Measurements from ENCODE around the gene C1QTNF9.
"Not testable (repeated sequence)": the region's sequence is repeated elsewhere in the genome, so short reads cannot be mapped to it uniquely, and the experiment has no call there.

Gene C1QTNF9

DNA sequence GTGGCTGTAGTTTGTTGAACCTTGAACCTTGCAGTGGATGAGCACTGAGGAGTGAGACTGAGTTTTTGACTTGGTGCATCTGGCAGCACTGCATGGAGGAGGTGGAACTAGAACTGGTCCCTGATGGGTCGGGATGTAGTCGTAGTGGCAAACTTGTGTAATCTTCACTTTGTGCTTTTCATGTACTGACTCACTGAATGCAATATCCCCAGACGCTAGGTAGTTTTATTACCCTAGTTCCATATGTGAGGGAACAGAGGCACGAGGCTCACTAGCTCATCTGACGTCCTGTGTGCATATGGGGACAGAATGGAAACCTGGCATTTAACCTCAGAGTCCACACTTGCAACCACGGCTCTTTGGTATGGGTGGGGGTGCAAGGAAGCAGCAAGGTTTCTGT lies 10.3 kb downstream of the C1QTNF9 start:
- not testable (repeated sequence) for DNase-seq (ENCODE audit: low read depth in 2 of 2, low spot score in 1 of 2)

DNA sequence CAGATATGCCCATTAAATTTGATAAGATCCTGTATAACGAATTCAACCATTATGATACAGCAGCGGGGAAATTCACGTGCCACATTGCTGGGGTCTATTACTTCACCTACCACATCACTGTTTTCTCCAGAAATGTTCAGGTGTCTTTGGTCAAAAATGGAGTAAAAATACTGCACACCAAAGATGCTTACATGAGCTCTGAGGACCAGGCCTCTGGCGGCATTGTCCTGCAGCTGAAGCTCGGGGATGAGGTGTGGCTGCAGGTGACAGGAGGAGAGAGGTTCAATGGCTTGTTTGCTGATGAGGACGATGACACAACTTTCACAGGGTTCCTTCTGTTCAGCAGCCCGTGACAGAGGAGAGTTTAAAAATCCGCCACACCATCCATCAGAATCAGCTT lies 12.0 kb downstream of the C1QTNF9 start:
- DNase-seq (ENCODE audit: low read depth in 2 of 2, low spot score in 1 of 2): not testable (repeated sequence)

DNA sequence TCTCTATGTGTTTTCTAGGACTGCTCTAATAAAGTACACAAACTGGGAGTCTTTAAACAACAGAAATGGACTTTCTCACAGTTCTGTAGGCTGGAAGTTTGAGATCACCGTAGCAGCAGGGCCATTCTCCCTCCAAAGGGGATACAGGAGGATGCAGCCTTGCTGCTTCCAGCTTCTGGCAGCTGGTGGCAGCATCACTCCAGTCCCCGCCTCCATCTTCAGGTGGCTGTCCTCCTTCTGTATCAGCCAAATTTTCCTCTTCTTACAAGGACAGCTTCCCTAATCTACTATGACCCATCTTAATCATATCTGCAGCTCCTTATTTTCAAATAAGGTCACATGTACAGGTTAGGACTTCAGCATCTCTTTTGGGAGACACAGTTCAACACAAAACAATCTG lies 13.1 kb downstream of the C1QTNF9 start:
- not testable (repeated sequence) for DNase-seq (ENCODE audit: low read depth in 2 of 2, low spot score in 1 of 2)

DNA sequence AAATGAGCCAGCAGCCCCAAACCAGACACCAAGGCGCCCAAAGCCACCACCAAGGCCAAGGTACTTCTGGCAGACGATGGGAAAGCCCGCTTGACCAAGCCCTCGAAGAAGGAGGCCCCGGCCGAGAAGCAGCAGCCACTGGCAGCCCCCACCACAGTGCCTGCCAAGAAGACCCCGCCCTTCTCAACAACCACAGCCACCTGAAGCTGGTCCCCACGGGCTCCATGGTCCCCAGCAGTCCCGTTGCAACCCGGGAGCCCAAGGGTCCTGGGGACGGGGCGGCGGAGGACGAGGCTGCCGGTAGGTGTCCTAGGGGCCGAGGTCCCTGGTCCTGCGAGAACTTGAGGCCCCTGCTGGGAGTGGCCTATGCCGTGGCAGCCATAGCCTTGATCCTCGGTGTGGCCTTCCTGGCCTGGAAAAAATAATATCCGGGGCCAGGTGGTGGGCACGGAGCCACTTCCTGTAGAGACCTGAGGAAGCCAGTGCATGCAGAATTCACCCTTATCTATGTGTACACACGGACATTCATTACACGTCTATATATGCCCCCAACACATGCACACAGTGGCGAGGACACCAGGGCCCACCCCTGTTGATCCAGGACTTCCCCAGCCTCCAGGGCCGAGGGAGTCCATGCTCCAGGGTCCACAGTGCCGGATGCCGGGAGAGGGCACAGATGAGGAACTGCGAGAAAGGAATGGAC lies 13.8 kb downstream of the C1QTNF9 start:
- no peak for DNase-seq (ENCODE audit: low read depth in 2 of 2, low spot score in 1 of 2)

DNA sequence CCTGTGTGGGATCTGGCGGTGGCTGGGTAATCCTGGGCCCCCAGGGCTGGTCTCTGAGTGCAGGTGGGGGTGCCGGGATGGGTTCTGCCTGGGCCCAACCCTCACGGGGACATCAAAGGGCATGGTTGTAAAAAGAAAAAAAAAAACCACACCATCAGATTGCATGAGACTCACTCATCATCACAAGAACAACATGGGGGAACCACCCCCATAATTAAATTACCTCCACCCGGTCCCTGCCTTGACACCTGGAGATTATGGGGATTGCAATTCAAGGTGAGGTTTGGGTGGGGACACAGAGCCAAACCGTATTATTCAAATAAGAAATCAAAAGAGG lies 14.3 kb downstream of the C1QTNF9 start:
- DNase-seq (ENCODE audit: low read depth in 2 of 2, low spot score in 1 of 2): no peak

DNA sequence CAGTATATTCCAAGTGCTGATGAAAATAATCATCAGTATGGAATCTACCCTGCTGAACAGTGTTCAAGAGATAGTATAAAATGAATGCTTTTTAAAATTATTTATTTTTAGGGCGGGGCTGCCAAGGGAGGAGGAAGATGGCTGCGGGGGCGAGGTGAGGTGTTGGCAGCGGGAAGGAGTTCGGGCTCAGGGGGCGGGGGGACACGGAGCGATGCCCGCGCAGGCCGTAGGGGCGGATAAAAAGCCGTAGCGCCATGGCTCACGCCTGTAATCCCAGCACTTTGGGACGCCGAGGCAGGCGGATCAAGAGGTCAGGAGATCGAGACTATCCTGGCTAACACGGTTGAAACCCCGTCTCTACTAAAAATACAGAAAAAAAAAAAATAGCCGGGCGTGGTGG lies 18.2 kb downstream of the C1QTNF9 start:
- DNase-seq (ENCODE audit: low read depth in 2 of 2, low spot score in 1 of 2): not testable (repeated sequence)

DNA sequence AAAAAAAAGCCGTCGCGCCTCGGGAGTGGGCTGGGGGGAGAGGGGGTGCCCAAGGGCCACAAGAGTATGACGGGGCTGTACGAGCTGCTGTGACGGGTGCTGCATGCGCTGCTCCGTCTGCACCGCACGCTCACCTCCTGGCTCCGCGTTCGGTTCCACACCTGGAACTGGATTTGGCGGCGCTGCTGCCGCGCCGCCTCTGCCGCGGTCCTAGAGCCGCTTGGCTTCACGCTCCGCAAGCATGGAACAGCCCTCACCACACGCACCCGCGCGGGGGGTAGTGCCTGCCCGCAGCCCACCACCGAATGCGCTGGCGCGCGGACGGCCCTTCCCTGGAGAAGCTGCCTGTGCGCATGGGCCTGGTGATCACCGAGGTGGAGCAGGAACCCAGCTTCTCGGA lies 18.8 kb downstream of the C1QTNF9 start:
- DNase-seq (ENCODE audit: low read depth in 2 of 2, low spot score in 1 of 2): no peak

DNA sequence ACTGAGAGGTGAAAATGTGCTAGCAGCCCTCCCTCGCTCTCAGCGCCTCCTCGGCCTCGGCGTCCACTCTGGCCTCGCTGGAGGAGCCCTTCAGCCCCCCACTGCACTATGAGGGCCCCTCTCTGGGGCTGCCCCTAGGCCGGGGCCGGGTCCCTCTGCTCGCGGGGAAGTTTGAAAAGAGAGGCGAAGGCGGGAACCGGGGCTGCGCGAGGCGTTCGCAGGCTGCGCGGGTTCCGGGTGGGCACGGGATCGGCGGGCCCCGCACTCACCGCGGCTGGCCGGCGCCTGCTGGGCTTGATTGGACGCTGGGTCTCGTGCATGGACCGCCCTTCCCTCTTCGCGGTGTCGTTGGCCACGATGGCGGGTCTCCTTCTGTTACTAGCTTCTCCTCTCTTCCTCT lies 29.3 kb downstream of the C1QTNF9 start:
- DNase-seq (ENCODE audit: low read depth in 2 of 2, low spot score in 1 of 2): no peak

DNA sequence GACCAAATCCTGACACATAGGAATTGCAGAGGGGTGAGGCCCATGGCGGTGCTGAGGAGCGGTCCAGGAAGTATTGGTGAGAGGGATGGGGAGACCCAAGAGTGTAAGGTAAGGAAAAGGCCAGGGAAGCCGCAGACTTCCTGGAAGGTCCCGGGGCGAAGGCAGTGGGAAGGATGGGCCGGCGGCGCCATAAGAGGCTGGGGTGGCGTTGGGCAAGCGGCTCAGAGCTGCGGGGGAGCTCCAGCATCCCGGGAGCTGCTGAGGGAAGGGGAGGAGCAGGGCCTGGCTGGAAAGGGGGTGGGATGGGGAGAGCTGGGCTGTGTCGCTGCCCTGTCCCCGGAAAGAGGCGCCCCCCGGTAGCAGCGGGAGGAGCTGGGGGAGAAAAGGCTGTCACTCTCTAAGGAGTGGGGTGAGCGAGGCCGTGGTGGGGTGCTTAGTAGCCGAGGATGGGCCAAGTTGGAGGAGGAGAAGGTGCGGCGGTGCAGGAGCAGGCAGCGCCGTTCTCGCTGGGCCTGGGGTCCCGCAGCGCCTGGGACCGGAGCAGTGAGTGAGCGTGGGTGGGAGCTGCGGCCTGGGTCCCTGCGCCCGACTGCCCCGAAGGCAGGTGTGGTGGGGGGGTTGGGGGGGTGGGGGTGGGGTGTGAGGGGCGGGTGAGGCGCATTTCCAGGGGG lies 30.7 kb downstream of the C1QTNF9 start:
- DNase-seq (ENCODE audit: low read depth in 2 of 2, low spot score in 1 of 2): no peak

DNA sequence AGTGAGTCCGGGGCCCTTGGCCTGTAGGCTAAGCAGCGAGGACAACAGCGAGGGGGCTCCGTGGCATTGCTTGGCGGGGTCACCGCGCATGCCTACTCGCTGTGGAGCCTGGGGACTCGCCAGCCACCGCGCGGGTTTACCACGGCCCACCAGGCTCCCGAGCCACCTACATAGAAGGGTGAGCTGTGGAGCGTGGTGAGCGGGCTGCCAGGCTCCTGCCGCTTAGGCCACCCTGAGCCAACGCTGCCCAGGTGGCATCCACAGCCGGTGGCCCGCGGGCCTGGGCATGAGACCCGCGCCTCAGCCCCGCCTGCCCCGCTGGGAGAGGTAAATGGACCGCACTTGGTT lies 31.2 kb downstream of the C1QTNF9 start:
- DNase-seq (ENCODE audit: low read depth in 2 of 2, low spot score in 1 of 2): no peak

DNA sequence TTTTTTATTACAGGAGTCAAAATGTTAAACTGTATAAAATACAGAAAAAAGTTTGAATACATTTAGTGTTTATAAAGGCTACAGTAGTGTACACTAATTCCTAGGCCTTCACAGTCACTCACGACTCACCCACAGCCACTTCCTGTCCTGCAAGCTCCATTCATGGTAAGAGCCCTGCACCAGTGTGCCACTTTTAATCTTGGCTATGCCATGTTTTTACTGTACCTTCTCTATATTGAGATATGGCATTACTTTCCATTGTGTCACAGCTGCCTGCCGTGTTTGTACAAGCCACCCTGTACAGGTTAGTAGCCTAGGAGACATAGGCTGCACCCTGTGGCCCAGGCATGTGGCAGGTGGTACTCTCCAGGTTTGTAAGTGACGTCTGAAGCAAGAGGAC lies 32.1 kb downstream of the C1QTNF9 start:
- DNase-seq (ENCODE audit: low read depth in 2 of 2, low spot score in 1 of 2): no peak

DNA sequence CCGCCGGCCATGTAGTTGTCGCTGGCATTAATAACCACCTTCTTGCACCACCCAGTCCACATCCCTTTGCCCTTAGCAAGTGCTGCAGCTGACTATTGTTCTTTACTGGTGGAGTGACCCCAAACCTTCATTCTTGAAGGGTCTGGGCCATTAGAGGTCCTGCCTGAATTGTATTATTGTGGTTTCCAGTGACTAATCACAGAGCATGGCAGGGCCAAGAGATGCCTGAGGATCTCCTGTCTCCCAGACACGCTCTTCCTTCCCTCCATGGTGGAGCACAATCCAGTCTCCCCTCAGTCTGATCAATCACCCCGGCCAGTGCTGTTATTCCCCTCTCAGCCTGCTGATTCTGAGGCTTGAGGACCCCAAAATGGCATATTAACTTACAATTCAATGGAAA lies 39.0 kb downstream of the C1QTNF9 start:
- DNase-seq (ENCODE audit: low read depth in 2 of 2, low spot score in 1 of 2): no peak

DNA sequence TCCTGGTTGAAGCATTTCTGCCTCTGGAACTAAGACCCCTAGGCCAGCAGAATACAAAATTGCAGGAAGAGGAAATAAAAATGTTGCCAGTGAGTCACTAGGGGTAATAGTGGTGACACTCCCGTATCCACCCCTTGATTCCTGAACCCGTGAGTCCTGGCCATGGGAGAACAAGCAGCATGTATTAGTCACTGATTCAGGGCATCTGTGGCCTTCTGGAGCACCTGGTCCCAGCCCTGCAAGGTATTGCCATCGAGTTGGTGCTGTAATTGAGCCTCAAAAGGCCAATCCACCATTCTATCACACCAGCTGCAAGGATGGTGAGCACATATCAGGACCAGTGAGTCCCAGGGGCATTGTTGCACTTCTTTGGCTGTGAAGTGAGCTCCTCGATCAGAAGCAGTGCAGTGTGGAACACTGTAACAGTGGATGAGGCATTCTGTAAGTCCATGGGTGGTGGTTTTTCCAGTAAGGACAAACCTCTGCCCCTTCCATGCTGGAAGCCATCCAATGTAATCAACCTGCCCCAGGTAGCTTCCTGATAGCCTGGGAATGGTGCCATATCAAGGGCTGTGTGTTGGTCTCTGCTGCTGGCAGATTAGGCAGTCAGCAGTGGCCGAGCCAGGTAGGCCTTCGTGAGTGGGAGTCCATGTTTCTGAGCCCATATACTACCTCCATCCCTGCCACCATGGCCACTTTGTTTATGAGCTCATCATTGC lies 39.6 kb downstream of the C1QTNF9 start:
- no peak for DNase-seq (ENCODE audit: low read depth in 2 of 2, low spot score in 1 of 2)

DNA sequence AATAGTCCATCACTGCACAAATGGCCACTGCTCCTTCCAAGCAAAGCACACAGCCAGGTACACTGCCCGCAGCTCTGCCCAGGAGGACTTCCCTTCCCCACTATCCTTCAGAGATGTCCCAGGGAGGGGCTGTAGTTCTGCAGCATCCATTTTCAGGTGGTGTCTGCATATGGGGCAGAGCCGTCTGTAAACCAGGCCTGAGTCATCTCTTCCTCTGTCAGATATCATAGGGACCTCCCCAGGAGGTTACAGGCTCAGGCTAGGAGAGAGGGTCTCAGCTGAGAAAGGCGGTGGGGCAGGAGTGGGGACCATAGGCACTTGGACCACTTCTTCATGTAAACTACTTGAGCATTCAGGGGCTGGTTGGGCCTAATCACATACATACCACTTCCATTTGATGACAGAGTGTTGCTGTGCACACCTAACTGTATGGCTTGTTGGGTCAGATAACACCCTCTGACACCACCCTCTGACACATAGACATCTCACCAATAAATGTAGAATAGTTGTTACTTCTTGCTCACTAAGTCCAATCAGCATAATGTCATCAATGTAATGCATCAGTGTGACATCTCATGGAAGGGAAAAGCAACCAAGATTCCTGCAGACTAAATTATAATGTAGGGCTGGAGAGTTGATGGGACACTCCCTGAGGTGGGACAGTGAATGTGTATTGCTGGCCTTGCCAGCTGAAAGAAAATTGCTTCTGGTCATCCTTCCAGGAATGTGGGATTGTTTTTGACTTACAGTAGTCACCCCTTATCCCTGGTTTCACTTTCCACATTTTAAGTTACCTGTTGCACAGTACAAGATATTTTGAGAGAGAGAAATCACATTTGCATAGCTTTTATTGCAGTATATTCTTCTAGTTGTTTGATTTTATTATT lies 40.6 kb downstream of the C1QTNF9 start:
- not testable (repeated sequence) for DNase-seq (ENCODE audit: low read depth in 2 of 2, low spot score in 1 of 2)

DNA sequence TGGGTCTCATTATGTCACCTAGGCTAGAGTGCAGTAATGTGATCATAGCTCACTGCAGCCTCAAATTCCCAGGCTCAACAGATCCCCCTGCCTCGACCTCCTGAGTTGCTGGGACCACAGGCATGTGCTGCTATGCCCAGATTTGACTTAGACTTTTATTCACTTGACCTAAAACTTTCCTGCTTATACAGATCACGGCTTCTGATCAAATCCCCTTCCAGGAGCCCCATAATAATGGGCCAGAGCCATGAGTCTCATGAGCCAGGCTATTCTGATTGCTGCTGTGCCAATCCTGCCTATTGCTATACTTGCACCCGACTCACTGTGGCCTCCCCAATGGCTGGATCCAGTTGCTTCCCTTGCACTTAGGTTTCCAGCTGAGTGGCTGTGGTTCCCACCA lies 42.0 kb downstream of the C1QTNF9 start:
- no peak for DNase-seq (ENCODE audit: low read depth in 2 of 2, low spot score in 1 of 2)

DNA sequence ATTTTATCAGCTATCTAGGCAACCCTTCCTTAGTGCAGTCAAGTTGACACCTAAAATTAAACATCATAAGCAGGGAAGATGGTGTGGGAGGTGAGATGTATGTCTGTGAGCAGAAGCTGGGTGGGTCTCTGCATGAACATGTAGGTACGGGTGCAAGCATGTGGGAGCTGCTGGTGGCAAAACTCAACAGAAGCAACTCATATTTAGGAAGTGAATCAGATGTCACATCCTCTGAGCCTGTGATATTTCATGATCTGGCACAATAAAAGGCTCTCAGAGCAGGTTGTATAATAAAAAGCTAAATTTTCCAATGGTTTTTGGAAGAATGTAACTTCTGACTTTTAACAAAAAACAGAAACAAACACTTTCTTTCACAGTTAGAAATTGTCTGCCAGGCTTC lies 44.4 kb downstream of the C1QTNF9 start:
- DNase-seq (ENCODE audit: low read depth in 2 of 2, low spot score in 1 of 2): no peak

DNA sequence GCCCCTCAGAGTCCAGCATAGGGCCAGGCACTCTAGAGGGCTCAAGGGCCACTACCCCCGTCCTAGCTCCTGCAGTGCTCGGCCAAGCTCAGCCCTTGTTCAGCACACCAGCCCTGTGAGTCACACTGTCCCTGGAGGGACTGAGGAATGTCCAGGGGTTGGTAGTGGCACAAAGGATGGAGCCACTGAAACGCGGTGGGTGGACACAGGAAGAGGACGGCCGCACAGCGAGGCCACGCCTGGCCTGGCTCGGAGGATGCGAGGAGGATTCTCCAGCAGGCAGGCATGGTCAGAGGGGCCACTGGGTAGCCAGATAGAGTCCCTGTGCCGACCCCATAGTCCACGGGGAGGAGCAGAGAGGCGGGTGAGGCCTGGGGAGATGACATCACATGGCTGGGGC lies 45.7 kb downstream of the C1QTNF9 start:
- DNase-seq (ENCODE audit: low read depth in 2 of 2, low spot score in 1 of 2): no peak

DNA sequence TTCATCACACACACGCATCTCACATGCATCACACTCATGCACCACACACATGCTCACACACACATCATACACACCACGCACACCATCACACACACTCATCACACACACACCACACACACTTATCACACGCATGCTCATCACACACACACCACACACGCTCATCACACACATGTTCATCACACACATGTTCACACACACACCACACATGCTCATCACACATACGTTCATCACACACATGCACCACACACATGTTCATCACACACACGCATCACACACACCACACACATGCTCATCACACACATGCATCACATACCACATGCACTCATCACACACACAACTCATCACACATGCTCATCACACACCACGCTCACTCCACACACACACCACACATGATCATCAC lies 46.9 kb downstream of the C1QTNF9 start:
- DNase-seq (ENCODE audit: low read depth in 2 of 2, low spot score in 1 of 2): no peak

DNA sequence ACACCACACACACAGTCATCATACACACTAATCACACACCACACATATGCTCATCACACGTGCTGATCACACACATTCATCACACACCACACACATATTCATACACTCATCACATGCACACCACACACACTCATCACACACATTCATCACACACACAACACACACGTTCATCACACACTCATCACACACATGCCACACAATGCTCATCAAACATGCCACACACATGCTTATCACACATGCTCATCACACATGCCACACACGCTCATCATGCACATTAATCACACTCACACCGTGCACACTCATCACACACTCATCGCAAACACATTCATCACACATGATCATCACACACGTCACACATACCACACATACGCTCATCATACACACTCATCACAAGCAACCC lies 47.5 kb downstream of the C1QTNF9 start:
- DNase-seq (ENCODE audit: low read depth in 2 of 2, low spot score in 1 of 2): no peak

DNA sequence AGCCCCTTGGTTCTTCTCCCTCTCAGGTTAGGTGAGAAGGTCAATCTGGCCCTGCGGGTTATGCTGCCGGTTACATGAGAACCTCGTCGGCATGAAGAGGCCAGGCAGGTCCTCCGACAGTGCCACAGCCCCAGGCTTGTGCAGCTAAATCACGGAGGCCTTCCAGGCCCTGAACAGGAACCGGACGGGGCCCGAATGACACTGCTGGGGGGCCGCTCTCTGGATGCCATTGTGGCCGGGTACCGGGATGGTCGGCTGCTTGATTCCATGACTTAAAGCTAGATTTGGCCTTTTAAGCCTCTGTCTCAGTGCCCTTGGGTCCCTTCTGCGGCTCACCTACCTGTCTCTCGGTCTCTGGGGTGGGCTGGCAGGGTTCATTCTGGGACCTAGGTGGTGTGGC lies 48.4 kb downstream of the C1QTNF9 start:
- no peak for DNase-seq (ENCODE audit: low read depth in 2 of 2, low spot score in 1 of 2)

DNA sequence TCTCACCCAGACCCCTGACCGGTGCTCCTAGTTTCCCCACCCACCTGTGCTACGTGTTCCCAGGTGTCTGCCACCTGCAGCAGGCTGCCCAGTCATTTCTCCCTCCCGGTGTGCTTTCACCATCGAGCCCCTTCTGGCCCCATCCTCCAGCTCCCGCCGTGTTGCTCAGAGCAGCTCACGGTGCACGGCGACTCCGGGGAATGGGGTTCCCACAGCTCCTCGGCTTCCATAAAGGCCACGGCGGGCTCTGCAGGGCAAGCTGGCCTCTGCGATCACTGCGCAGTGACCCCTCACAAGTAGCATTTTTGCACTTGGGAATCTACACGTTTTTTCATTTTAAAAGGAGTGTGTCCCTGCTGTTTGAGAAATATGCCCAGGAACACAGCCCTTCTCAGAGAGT lies 49.5 kb downstream of the C1QTNF9 start:
- not testable (repeated sequence) for DNase-seq (ENCODE audit: low read depth in 2 of 2, low spot score in 1 of 2)

DNA sequence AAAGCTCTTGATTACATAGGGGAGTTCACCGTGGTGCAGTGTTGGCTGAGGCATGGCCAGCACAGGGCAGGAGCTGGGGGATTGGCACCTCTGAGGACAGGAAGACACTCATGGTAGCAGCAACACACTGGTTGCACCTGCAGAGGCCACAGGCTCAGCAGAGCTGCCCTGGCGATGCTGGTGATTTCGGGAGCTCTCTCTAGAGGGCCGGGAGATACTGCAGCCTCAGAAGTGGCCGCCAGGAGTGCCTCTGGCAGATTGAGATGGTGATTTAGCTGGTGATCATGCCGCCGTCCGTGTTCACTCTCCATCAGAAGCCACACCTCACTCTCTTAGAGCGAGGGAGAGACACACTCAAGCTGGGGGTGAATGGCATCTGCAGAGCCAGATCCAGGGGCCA lies 49.9 kb downstream of the C1QTNF9 start:
- not testable (repeated sequence) for DNase-seq (ENCODE audit: low read depth in 2 of 2, low spot score in 1 of 2)
